ENCODE results near the gene TPRG1. TPM values are rescaled to one million over a fixed set of nuclear protein-coding genes. Genes with fewer than 3 reads are reported as not detected.

TPRG1 gene
- polyA plus RNA-seq, 1 donor (not counting 4 experiments of a cell fraction or from before 2014, with no cell fraction given), result 1.5 TPM

DNA sequence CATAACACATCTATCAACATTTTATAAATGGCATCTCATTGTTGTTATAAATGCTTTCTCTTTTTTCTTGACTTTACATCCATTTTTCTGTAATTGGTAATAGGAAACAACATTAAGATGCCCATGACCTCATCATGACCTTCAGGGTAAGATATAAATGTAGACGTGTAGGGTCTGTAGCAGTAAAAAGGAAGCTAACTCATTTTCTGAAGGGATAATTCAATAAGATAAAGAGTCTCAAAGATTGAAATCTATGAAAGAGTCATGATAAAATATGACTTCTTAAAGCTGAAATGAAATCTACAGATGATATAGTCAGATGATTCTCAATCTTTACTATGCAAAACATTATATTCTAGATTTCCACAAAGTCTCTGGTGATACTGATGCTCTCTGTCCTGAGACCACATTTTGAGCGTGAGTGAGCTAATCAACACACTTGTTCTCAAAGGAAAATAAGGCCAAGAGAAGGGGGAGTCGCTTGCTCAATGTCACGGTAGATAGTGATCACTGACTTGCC is 38.5 kb downstream of the TPRG1 start:
- Histone ChIP-seq H3K4me2 (ENCODE audit: control insufficient read depth, extremely low read depth, insufficient read depth, low read depth, low read length) (no peak overlapping the region), H4K20me1 (ENCODE audit: control insufficient read depth, extremely low read depth, insufficient read depth, low read length) (no peaks in the 10 kb centered on the region), H3K9ac (ENCODE audit: control insufficient read depth, extremely low read depth, insufficient read depth, low read length) (no peak overlapping the region), H3K9me1 (ENCODE audit: control insufficient read depth, extremely low read depth, insufficient read depth, low read length) (no peaks in the 10 kb centered on the region), H3K79me2 (ENCODE audit: control insufficient read depth, insufficient read depth, low read length) (no peaks in the 10 kb centered on the region), H3K36me3 (ENCODE audit: control insufficient read depth in 2 of 2, extremely low read depth in 1 of 2, insufficient read depth in 2 of 2, low read length in 2 of 2) (no peaks in the 10 kb centered on the region), H2AFZ (ENCODE audit: control insufficient read depth, low read length) (no peak overlapping the region), H3K4me3 (ENCODE audit: control insufficient read depth in 2 of 3, extremely low read depth in 1 of 3, insufficient read depth in 2 of 3, low read depth in 1 of 3, low read length in 3 of 3) (no peak overlapping the region), H3K4me1 (ENCODE audit: control insufficient read depth, extremely low read depth, insufficient read depth, low read length) (no peaks in the 10 kb centered on the region), H3K27ac (ENCODE audit: control insufficient read depth, insufficient read depth, low read length) (no peak overlapping the region), H3K27me3 (ENCODE audit: control insufficient read depth, extremely low read depth, insufficient read depth, low read length) (no peaks in the 10 kb centered on the region), H3K9me3 (ENCODE audit: control insufficient read depth, low read depth, low read length) (no peaks in the 10 kb centered on the region)
- TF ChIP-seq EZH2 (IDR thresholded peaks at IDR 0.05; ENCODE audit: low read length), result no peak
- TF ChIP-seq, protein P1, sequence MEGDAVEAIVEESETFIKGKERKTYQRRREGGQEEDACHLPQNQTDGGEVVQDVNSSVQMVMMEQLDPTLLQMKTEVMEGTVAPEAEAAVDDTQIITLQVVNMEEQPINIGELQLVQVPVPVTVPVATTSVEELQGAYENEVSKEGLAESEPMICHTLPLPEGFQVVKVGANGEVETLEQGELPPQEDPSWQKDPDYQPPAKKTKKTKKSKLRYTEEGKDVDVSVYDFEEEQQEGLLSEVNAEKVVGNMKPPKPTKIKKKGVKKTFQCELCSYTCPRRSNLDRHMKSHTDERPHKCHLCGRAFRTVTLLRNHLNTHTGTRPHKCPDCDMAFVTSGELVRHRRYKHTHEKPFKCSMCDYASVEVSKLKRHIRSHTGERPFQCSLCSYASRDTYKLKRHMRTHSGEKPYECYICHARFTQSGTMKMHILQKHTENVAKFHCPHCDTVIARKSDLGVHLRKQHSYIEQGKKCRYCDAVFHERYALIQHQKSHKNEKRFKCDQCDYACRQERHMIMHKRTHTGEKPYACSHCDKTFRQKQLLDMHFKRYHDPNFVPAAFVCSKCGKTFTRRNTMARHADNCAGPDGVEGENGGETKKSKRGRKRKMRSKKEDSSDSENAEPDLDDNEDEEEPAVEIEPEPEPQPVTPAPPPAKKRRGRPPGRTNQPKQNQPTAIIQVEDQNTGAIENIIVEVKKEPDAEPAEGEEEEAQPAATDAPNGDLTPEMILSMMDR (optimal IDR thresholded peaks at IDR 0.05 in 1 of 3, IDR thresholded peaks at IDR 0.05 in 1 of 3, conservative IDR thresholded peaks at IDR 0.05 in 1 of 3; ENCODE audit: extremely low read depth in 1 of 3, insufficient read depth in 2 of 3, low read length in 3 of 3), result no peak
- FAIRE-seq (no peak), DNase-seq (ENCODE audit: low read depth, low spot score) (no peak)
- dilution Hi-C loops (cut with MboI; ENCODE audit: extremely low pct_ligation_motif_present, low sequenced_read_pairs), result no loop called here

DNA sequence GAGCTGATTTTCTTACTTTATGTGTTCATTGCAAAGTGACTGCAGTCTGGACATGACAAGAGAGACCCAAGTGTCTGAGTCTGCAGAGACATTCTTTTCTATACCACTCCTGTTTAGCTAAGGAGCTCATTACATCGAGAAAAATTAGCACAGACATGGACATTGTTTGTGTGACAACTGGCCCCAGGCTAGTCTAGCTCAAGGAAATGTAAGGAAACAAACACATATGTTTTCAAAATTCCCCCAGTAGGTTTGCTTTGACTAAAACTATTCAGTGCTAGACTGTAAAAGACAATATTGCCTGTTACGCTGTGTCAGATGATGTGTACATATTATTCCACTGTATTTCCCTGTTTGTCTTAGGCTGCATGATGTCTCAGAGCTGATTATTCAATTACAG is 40.9 kb downstream of the TPRG1 start:
- FAIRE-seq (no peak), DNase-seq (ENCODE audit: low read depth, low spot score) (no peak)
- Histone ChIP-seq H3K4me3 (ENCODE audit: control insufficient read depth in 2 of 3, extremely low read depth in 1 of 3, insufficient read depth in 2 of 3, low read depth in 1 of 3, low read length in 3 of 3) (no peak overlapping the region), H3K27me3 (ENCODE audit: control insufficient read depth, extremely low read depth, insufficient read depth, low read length) (no peaks in the 10 kb centered on the region), H3K27ac (ENCODE audit: control insufficient read depth, insufficient read depth, low read length) (no peak overlapping the region), H3K4me1 (ENCODE audit: control insufficient read depth, extremely low read depth, insufficient read depth, low read length) (no peaks in the 10 kb centered on the region), H3K79me2 (ENCODE audit: control insufficient read depth, insufficient read depth, low read length) (no peaks in the 10 kb centered on the region), H4K20me1 (ENCODE audit: control insufficient read depth, extremely low read depth, insufficient read depth, low read length) (no peaks in the 10 kb centered on the region), H3K9me1 (ENCODE audit: control insufficient read depth, extremely low read depth, insufficient read depth, low read length) (no peaks in the 10 kb centered on the region), H3K36me3 (ENCODE audit: control insufficient read depth in 2 of 2, extremely low read depth in 1 of 2, insufficient read depth in 2 of 2, low read length in 2 of 2) (no peaks in the 10 kb centered on the region), H3K9ac (ENCODE audit: control insufficient read depth, extremely low read depth, insufficient read depth, low read length) (no peak overlapping the region), H3K4me2 (ENCODE audit: control insufficient read depth, extremely low read depth, insufficient read depth, low read depth, low read length) (no peak overlapping the region), H3K9me3 (ENCODE audit: control insufficient read depth, low read depth, low read length) (no peaks in the 10 kb centered on the region), H2AFZ (ENCODE audit: control insufficient read depth, low read length) (no peak overlapping the region)
- no peak for TF ChIP-seq EZH2 (IDR thresholded peaks at IDR 0.05; ENCODE audit: low read length)
- TF ChIP-seq, protein P1 (optimal IDR thresholded peaks at IDR 0.05 in 1 of 3, IDR thresholded peaks at IDR 0.05 in 1 of 3, conservative IDR thresholded peaks at IDR 0.05 in 1 of 3; ENCODE audit: extremely low read depth in 1 of 3, insufficient read depth in 2 of 3, low read length in 3 of 3), result no peak
- dilution Hi-C loops (cut with MboI; ENCODE audit: extremely low pct_ligation_motif_present, low sequenced_read_pairs), result no loop called here
